Skeletal muscle tissue (tissue), 4 donors: ENCODE measurements around the gene FRS2. TPM values are rescaled to one million over a fixed set of nuclear protein-coding genes. Genes with fewer than 3 reads are reported as not detected.
A peak's percentile ranks its signal among the peaks of the same experiment; 100 is the strongest.

Experiments
- H3K27ac ChIP-seq: one replicate; pipeline ENCODE4 v1.7.0; 2013; ENCODE audit warnings: mild to moderate bottlenecking, low read depth, low read length, inconsistent platforms
- H3K27me3 ChIP-seq, 3 donors: one replicate each; pipeline ENCODE4 v1.7.0; 2013; ENCODE audit warnings: low read length in 3 of 3; ENCODE audit not compliant: control insufficient read depth in 3 of 3, insufficient read depth in 3 of 3
- H3K36me3 ChIP-seq, 3 donors: one replicate each; pipeline ENCODE4 v1.7.0; 2013; ENCODE audit warnings: low read length in 3 of 3; ENCODE audit not compliant: control insufficient read depth in 3 of 3, insufficient read depth in 3 of 3
- H3K4me1 ChIP-seq, 3 donors: one replicate each; pipeline ENCODE4 v1.7.0; 2013; ENCODE audit warnings: low read length in 3 of 3, mild to moderate bottlenecking in 3 of 3; ENCODE audit not compliant: control insufficient read depth in 3 of 3, insufficient read depth in 3 of 3
- H3K4me3 ChIP-seq, 3 donors: one replicate each; pipeline ENCODE4 v1.7.0; 2013; ENCODE audit warnings: low read length in 3 of 3
- H3K9ac ChIP-seq, 3 donors: one replicate each; pipeline ENCODE4 v1.7.0; 2013; ENCODE audit warnings: low read length in 3 of 3, mild to moderate bottlenecking in 3 of 3, moderate library complexity in 2 of 3, low read depth in 1 of 3
- H3K9me3 ChIP-seq, 3 donors: one replicate each; pipeline ENCODE4 v1.7.0; 2013; ENCODE audit warnings: low read length in 3 of 3; ENCODE audit not compliant: control insufficient read depth in 3 of 3
- total RNA-seq: library from RNA; depleted of rRNA; stranded (reverse); fragments of >200 nt; gene quantifications from one replicate; pipeline ENCODE4 v1.2.3, GENCODE V29; 2014
- donor health status: Osteomylitis.

The FRS2 gene
- total RNA-seq, 1 donor from 2014 or later, result 32.9 TPM

- H3K36me3 ChIP-seq, result peaks cover 11 to 46% (median 35%) of the 10 kb centered on the region in 3 donors
- H3K9ac ChIP-seq, result no peak overlapping the region
Measured at GRCh38 chr12:69569236-69569635, 99.0 kb downstream of the FRS2 start.

GRCh38 chr12:69570000-69570516, 99.9 kb downstream of the FRS2 start:
- H3K4me1 ChIP-seq, result no peaks in the 10 kb centered on the region
- H3K9ac ChIP-seq, result no peak overlapping the region
- no peak overlapping the region for H3K27ac ChIP-seq
- H3K9me3 ChIP-seq, result no peaks in the 10 kb centered on the region
- H3K36me3 ChIP-seq, result peaks cover 16 to 51% (median 37%) of the 10 kb centered on the region in 3 donors
- H3K4me3 ChIP-seq, result no peak overlapping the region
- H3K27me3 ChIP-seq, result no peaks in the 10 kb centered on the region

More at GRCh38 chr12:69569236-69569635, 99.0 kb downstream of the FRS2 start:
- H3K4me3 ChIP-seq, result no peak overlapping the region
- no peaks in the 10 kb centered on the region for H3K4me1 ChIP-seq
- H3K27ac ChIP-seq, result no peak overlapping the region
- no peaks in the 10 kb centered on the region for H3K27me3 ChIP-seq
- no peaks in the 10 kb centered on the region for H3K9me3 ChIP-seq

DNA sequence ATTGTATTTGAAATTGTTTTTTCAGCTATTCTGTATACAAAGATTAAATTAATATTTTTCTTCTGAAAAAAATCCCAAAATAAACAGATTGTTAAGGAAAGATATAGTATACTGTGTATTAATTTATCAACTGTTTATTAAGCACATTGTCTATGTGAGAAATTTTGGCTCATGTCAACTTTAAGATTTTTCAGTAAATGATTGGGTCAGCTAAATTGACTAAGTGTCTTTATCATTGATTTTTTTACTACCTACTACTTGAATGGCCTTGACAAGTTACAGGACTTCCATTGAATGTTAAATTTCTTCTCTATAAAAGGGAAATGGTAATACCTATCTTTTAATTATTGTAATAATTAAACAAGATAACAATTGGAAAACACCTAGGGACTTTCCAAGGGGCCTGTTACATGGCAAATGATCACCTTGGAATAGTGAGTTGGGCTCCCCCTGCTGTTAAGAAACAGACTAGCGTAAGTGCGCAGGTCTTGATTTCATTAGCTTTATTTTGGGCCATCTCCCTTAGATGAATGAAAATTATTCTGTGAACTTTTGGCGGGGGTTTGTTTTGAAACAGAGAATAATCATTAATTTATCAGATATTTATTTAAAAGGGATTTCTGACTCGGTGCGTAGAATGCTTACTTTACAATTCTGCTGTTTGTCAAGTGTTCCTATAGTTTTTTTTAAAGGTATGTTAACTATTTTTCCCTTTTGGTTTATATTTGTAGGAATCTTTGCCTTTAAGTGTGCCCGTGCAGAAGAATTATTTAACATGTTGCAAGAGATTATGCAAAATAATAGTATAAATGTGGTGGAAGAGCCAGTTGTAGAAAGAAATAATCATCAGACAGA, 100.6 kb downstream of the FRS2 start:
- Histone ChIP-seq H3K36me3 (peaks cover 19 to 55% (median 40%) of the 10 kb centered on the region in 3 donors), H3K4me3 (no peak overlapping the region), H3K27ac (no peak overlapping the region), H3K9ac (no peak overlapping the region), H3K9me3 (no peaks in the 10 kb centered on the region), H3K4me1 (no peaks in the 10 kb centered on the region), H3K27me3 (no peaks in the 10 kb centered on the region)

DNA sequence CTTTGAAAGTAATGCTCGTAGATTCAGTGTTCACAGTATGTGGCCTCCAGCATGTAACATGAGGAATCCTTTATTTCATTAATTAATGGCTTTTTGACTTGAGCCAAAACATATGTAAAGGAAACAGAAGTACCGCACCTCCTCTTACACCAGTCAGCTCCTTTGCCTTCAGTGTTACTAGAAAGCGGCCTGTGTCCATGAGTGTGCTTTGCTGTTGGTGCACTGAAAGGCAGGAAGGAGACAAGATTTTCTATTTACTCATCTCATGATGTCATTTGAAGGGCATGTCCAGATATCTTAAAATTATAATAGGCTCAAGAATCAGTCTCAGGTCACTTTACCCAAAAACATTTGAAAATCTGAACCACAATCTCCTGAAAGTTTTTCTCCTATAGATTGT, 105.2 kb downstream of the FRS2 start:
- Histone ChIP-seq H3K9me3 (no peaks in the 10 kb centered on the region), H3K36me3 (peaks cover 17 to 30% (median 27%) of the 10 kb centered on the region in 3 donors), H3K4me1 (no peaks in the 10 kb centered on the region), H3K4me3 (no peak overlapping the region), H3K27me3 (no peaks in the 10 kb centered on the region), H3K27ac (no peak overlapping the region), H3K9ac (no peak overlapping the region)

DNA sequence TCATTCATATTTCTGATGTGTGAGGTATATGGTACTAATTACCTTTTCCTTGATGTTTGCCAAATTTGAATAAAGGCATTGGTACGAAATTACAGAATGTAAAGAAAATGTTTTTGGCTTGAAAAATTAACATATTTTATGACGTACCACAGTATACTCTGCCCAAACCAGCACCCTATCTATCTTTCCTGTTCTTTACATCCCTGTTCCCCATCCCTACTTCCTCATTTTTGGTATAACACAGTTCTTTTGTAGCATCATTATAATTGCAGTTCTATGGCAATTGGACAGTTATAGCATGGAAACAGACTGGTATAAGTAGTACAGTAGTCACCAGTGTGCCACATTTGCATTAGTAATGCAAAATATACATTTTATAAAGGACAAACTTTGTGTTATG, 108.1 kb downstream of the FRS2 start:
- Histone ChIP-seq H3K4me1 (no peaks in the 10 kb centered on the region), H3K27me3 (no peaks in the 10 kb centered on the region), H3K9me3 (no peaks in the 10 kb centered on the region), H3K4me3 (no peak overlapping the region), H3K36me3 (peaks cover 12 to 21% (median 19%) of the 10 kb centered on the region in 3 donors), H3K27ac (no peak overlapping the region), H3K9ac (no peak overlapping the region)

DNA sequence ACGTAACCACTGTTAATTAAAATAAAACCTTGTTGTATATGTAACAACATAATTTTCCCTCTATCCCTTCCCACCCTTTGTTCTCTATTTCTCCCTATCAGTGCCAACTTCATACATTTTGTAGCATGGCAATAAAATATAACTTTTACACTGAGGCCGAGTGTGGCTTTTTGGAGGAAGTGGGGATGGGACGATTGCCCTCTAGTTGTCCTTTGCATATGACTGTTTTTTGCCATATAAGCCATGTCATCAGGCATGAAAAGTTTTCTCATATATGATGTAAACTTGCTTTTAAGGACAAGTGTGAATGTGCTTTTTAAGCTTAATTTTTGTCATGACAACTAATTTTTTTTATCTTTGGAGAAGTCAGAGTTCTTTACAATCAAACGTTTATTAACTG, 108.8 kb downstream of the FRS2 start:
- Histone ChIP-seq H3K27me3 (no peaks in the 10 kb centered on the region), H3K4me1 (no peaks in the 10 kb centered on the region), H3K36me3 (peaks cover 11 to 15% (median 13%) of the 10 kb centered on the region in 3 donors), H3K9ac (no peak overlapping the region), H3K9me3 (no peaks in the 10 kb centered on the region), H3K4me3 (no peak overlapping the region), H3K27ac (no peak overlapping the region)

- Histone ChIP-seq H3K27ac (no peak overlapping the region), H3K27me3 (no peaks in the 10 kb centered on the region), H3K9me3 (no peaks in the 10 kb centered on the region), H3K4me3 (no peak overlapping the region), H3K4me1 (no peaks in the 10 kb centered on the region), H3K9ac (no peak overlapping the region), H3K36me3 (peaks cover 3 to 4% (median 3%) of the 10 kb centered on the region in 3 donors)
Measured at GRCh38 chr12:69580074-69580473, 109.9 kb downstream of the FRS2 start.

DNA sequence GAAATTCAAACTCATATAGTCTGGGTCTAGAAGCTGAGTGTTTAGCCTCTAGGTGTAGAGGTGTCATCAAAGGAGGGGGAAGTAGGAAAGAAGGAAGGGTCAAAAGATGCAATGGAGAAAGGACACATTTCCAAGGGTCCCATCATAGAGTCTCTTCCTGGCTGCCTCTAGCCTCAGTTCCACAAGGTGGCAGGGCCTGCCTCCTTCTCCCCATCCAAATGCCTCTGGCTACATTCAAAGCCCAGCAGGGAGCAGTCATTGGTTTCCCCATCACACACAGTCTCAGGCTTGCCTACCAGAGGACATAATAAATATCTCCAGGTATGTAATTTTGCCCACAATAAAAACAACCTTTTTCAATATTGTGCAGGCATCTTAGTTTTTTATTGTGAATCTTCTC, 113.0 kb downstream of the FRS2 start:
- no peaks in the 10 kb centered on the region for H3K9me3 ChIP-seq
- no peaks in the 10 kb centered on the region for H3K27me3 ChIP-seq
- H3K36me3 ChIP-seq, result peaks cover 5 to 15% (median 13%) of the 10 kb centered on the region in 3 donors
- no peak overlapping the region for H3K4me3 ChIP-seq
- no peak overlapping the region for H3K9ac ChIP-seq
- peaks cover 0 to 11% (median 3%) of the 10 kb centered on the region in 3 donors for H3K4me1 ChIP-seq
- H3K27ac ChIP-seq, result no peak overlapping the region

DNA sequence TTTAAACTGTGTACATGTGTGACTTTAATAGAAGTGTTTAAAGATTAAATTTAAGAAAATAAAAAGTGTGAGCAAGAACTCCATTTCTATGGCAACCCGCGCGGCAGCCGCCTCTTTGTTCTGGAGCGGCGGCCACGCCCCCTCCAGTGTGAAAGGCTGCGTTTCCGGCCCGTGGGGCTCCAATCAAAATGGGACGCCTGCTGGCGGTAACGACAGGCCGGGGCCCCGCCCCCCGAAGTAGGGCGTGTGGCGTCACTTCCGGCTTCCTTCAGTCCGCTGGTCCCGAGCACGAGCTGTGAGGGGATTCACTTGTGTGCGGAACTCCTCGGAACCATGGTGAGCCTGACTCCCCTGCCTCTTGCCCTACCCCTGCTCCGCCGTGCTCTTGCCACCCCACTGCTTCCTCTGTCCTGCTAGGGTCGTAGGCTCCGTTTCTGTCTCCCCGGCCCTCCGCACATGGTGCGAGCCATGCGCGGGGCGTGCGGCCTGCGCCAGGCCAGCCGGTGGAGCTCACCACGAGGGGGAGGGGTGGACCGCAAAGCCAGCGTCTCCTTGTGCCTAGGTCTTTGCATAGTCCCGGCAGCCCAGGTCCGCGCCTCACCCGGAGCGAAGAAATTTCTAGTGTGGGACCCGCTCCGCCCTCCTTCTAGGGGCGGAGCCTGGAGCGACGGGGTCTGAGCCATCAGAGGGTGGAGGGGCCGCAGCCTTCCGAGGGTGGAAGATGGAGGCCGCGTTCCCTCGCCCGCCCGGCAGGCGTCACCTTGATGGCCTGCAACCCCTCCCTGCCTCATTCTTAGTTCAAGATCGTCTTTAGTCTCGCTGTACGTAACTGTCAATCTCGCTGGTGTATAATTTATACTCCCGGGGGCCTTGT, 115.2 kb downstream of the FRS2 start, which contains the start of gene CCT2:
Gene CCT2, plus strand, starts transcription at position 271 of the 874 bp plus-strand sequence. Its CDS starts 63 bp downstream, at position 334.
- H3K9ac ChIP-seq, result peak within 1 kb of the TSS; percentile 95 to 99 (median 96)
- H3K27me3 ChIP-seq, result no peaks in the 10 kb centered on the region
- peak within 1 kb of the TSS; percentile 94 for H3K27ac ChIP-seq
- peaks cover 18 to 37% (median 34%) of the 10 kb centered on the region in 3 donors for H3K36me3 ChIP-seq
- H3K4me1 ChIP-seq, result peaks cover 0 to 11% (median 3%) of the 10 kb centered on the region in 3 donors
- peak within 1 kb of the TSS; percentile 99 to 100 (median 100) for H3K4me3 ChIP-seq
- H3K9me3 ChIP-seq, result no peaks in the 10 kb centered on the region
